Right cardiac atrium (tissue), 5 donors: ENCODE measurements around the gene TAS2R43. TPM values are rescaled to one million over a fixed set of nuclear protein-coding genes. Genes with fewer than 3 reads are reported as not detected.
"Not testable (repeated sequence)": the region's sequence is repeated elsewhere in the genome, so short reads cannot be mapped to it uniquely, and the experiment has no call there.

Source experiments
- ATAC-seq, 2 donors: fragments of 200-7000 bp; cut with Tn5 transposase; one replicate each; pipeline versions ENCODE4 v1.8.0 to v1.9.1; 2020; ENCODE audit warnings: moderate library complexity in 2 of 2, mild to moderate bottlenecking in 1 of 2
- DNase-seq, 3 donors: peaks; one replicate each; pipeline ENCODE4 v3.0.0-alpha.2; 2020
- H3K27ac ChIP-seq: one replicate; pipeline ENCODE4 v1.5.1; 2013; ENCODE audit warnings: mild to moderate bottlenecking, low read length, control low read depth, moderate library complexity
- H3K27me3 ChIP-seq: one replicate; pipeline ENCODE4 v1.6.1; 2013; ENCODE audit not compliant: control insufficient read depth, insufficient read depth
- H3K4me1 ChIP-seq: one replicate; pipeline ENCODE4 v1.6.1; 2013; ENCODE audit warnings: low read length; ENCODE audit not compliant: control insufficient read depth, insufficient read depth
- H3K4me3 ChIP-seq: one replicate; pipeline ENCODE4 v1.5.1; 2013; ENCODE audit warnings: low read length, control low read depth
- H3K9me3 ChIP-seq: one replicate; pipeline ENCODE4 v1.6.1; 2013; ENCODE audit warnings: low read length; ENCODE audit not compliant: control insufficient read depth
- WGBS: extraction: QIAGEN DNeasy Blood & Tissue Kit; methylation state at CpG from one replicate; pipeline ENCODE4 v1.1.7; 2013; 5-methylcytosine and 5-hydroxymethylcytosine counted together
- intact Hi-C, 4 donors: fragments of 100-400 bp; cut with DNase I; formaldehyde crosslinking; loops; one replicate each; pipeline versions ENCODE4 v1.11.0 to v1.14.0; 2022 to 2023
- polyA plus RNA-seq: library from polyadenylated mRNA; stranded (reverse); fragments of 200-250 nt; gene quantifications from one replicate; pipeline ENCODE4 v1.2.3, GENCODE V29; 2013
- total RNA-seq, 4 donors: library from RNA; stranded (reverse); fragmentation: NEBNext Ultra II Directional; extraction: Animal tissue kit (Norgen Biotek cat#: 25700); gene quantifications; one replicate each; pipeline ENCODE4 v1.2.1, GENCODE V29; 2021
- donor health status: healthy with polysubstance abuse.
- donor health status: DM: no; HTN: yes; CAD: no.
- donor health status: DM: no; HTN: no; CAD: no.
- donor health status: DM: no; HTN: yes; CAD: no; lungs with severe emphysema.
- donor health status: DM: yes; HTN: yes; CAD: no.

Gene TAS2R43
- total and polyA plus RNA-seq, 5 donors = not detected

DNA sequence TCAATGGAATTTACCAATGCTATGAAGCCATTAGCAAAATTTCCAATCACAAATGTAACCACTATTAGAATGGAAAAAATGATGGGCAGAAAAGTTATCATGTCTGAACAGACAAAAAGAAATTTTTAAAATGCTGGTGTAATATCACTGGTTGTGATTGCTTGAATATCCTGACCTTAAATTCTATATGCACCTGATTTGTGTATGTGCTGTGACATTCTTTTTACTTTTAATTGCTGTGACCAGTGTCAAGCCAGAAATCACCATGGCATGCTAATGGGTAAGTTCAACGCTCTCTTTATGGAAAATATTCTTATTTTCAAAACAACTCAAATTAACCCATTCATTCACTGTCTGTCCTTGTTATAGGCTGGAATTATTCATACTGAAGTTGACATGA is 29.9 kb downstream of the TAS2R43 start, which contains the start of gene TAS2R46:
TSS of gene TAS2R46 (minus strand) at position 101 of the 400 bp plus-strand sequence. CDS start at position 101, 0 bp downstream.
- H3K4me3 ChIP-seq, H3K27me3 ChIP-seq, DNase-seq, ATAC-seq, intact Hi-C loops, H3K9me3 ChIP-seq, H3K4me1 ChIP-seq, H3K27ac ChIP-seq: not testable (repeated sequence)
- 93% methylated on average over 1 of the region's 1 CpG for WGBS

GRCh38 chr12:11059784-11060183 is 32.3 kb downstream of the TAS2R43 start:
- intact Hi-C loops = no loop called here
- ATAC-seq (no peak), DNase-seq (no peak)
- H3K9me3 ChIP-seq = no peaks in the 10 kb centered on the region
- no peak overlapping the region for H3K27ac ChIP-seq
- no peaks in the 10 kb centered on the region for H3K27me3 ChIP-seq
- H3K4me3 ChIP-seq = no peak overlapping the region
- peaks cover 6% of the 10 kb centered on the region for H3K4me1 ChIP-seq

GRCh38 chr12:11059041-11059440 is 33.1 kb downstream of the TAS2R43 start:
- 83% methylated on average over 3 of the region's 3 CpGs for WGBS
- ATAC-seq (peak; percentile 84 to 87), DNase-seq (peak in 1 of 3 donors; percentile 45)
- intact Hi-C loops = no loop called here
- H3K4me3 ChIP-seq = no peak overlapping the region
- peaks cover 6% of the 10 kb centered on the region for H3K4me1 ChIP-seq
- H3K27me3 ChIP-seq = no peaks in the 10 kb centered on the region
- H3K9me3 ChIP-seq = no peaks in the 10 kb centered on the region
- H3K27ac ChIP-seq = peak overlapping the region; percentile 2

- Histone ChIP-seq H3K9me3 (no peaks in the 10 kb centered on the region), H3K27ac (no peak overlapping the region), H3K4me1 (peaks cover 6% of the 10 kb centered on the region), H3K4me3 (no peak overlapping the region), H3K27me3 (no peaks in the 10 kb centered on the region)
- intact Hi-C loops = no loop called here
- WGBS = 97% methylated on average over 2 of the region's 2 CpGs
- no peak for DNase-seq
- ATAC-seq = no peak
Measured at GRCh38 chr12:11055306-11055705, 36.8 kb downstream of the TAS2R43 start.

DNA sequence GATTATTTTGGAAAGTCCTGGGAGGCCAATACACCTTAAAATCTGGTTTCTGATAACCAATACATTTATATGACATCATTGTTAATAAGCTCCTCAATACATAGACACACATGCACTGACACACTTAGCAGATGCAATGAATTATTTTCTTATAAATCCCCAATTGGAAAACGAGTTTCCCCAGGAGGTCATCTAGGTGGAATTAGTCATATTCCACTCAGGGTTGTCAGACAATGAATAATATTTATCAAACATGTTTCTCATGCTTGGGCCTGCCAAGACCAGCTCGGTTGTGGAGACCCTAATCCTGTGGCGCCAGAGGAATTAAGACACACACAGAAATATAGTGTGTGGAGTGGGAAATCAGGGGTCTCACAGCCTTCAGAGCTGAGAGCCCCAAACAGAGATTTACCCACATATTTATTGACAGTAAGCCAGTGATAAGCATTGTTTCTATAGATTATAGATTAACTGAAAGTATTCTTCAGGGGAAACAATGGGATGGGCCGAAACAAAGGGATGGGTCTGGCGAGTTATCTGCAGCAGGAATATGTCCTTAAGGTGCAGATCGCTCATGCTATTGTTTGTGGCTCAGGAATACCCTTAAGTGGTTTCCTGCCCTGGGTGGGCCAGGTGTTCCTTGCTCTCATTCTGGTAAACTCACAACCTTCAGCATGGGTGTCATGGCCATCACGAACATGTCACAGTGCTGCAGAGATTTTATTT is 42.1 kb downstream of the TAS2R43 start:
- DNase-seq, ATAC-seq, H3K4me3 ChIP-seq, H3K27me3 ChIP-seq, H3K9me3 ChIP-seq, H3K4me1 ChIP-seq, intact Hi-C loops, H3K27ac ChIP-seq: not testable (repeated sequence)
- 98% methylated on average over 7 of the region's 7 CpGs for WGBS

DNA sequence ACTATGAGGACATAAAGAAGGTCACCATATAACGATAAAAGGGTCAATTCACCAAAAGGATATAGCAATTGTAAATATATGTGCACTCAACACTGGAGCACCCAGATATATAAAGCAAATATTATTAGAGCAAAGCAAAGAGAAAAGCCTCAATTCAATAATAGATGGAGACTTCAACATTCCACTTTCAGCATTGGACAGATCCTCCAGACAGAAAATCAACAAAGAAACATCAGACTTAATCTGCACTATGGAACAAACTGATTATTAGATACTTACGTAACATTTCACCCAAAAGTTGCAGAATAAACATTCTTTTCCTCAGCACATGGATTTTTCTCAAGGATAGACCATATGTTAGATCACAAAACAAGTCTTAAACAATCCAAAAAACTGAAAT is 50.7 kb downstream of the TAS2R43 start:
- intact Hi-C loops, H3K9me3 ChIP-seq, H3K4me3 ChIP-seq, H3K27me3 ChIP-seq, H3K4me1 ChIP-seq, DNase-seq, ATAC-seq, H3K27ac ChIP-seq: not testable (repeated sequence)
- WGBS = 70% methylated on average over 2 of the region's 2 CpGs

Other genes with a start within 250 kb of the TAS2R43 start
- 1 to 10 TPM in 2 of 4 donors, under 1 TPM in 2; 0.50 to 2.1 (median 1.0) TPM for gene PRR4, start 242.8 kb downstream of the TAS2R43 start, total RNA-seq
- gene PRR4, start 242.8 kb downstream of the TAS2R43 start, polyA plus RNA-seq = 2.4 TPM
- 10 to 100 TPM in 2 of 4 donors, 1 to 10 TPM in 2; 4.6 to 14.5 (median 8.9) TPM for gene PRH1, start 208.1 kb downstream of the TAS2R43 start, total RNA-seq
- 1.8 TPM for gene PRH1, start 208.1 kb downstream of the TAS2R43 start, polyA plus RNA-seq
- gene TAS2R13, start 182.8 kb downstream of the TAS2R43 start, total RNA-seq = 1 to 10 TPM in 1 of 4 donors, under 1 TPM in 3; 0.23 to 1.8 (median 0.42) TPM
- 0.25 TPM for gene TAS2R13, start 182.8 kb downstream of the TAS2R43 start, polyA plus RNA-seq
- under 1 TPM in 1 of 4 donors, not detected in 3; 0.53 TPM for gene PRH2, start 163.1 kb downstream of the TAS2R43 start, total RNA-seq
- gene PRH2, start 163.1 kb downstream of the TAS2R43 start, polyA plus RNA-seq = not detected
- gene TAS2R14, start 153.1 kb downstream of the TAS2R43 start, total RNA-seq = 1 to 10 TPM in 2 of 4 donors, under 1 TPM in 2; 0.60 to 1.5 (median 1.1) TPM
- gene TAS2R14, start 153.1 kb downstream of the TAS2R43 start, polyA plus RNA-seq = 1.1 TPM
- 1 to 10 TPM in 1 of 4 donors, under 1 TPM in 3; 0.56 to 1.1 (median 0.74) TPM for gene TAS2R50, start 105.4 kb downstream of the TAS2R43 start, total RNA-seq
- gene TAS2R50, start 105.4 kb downstream of the TAS2R43 start, polyA plus RNA-seq = 0.09 TPM
- gene TAS2R20, start 94.0 kb downstream of the TAS2R43 start, total RNA-seq = 1 to 10 TPM in 2 of 4 donors, under 1 TPM in 2; 0.54 to 1.4 (median 0.95) TPM
- 0.27 TPM for gene TAS2R20, start 94.0 kb downstream of the TAS2R43 start, polyA plus RNA-seq
- gene TAS2R19, start 69.7 kb downstream of the TAS2R43 start, total RNA-seq = 1 to 10 TPM in 2 of 4 donors, under 1 TPM in 2; 0.77 to 2.9 (median 1.2) TPM
- 0.57 TPM for gene TAS2R19, start 69.7 kb downstream of the TAS2R43 start, polyA plus RNA-seq
- gene TAS2R31, start 60.9 kb downstream of the TAS2R43 start, total RNA-seq = 1 to 10 TPM; 1.0 to 2.0 (median 1.4) TPM
- 0.54 TPM for gene TAS2R31, start 60.9 kb downstream of the TAS2R43 start, polyA plus RNA-seq
- under 1 TPM in 3 of 4 donors, not detected in 1; 0.26 to 0.71 (median 0.53) TPM for gene TAS2R46, start 30.0 kb downstream of the TAS2R43 start, total RNA-seq
- gene TAS2R46, start 30.0 kb downstream of the TAS2R43 start, polyA plus RNA-seq = not detected
- gene TAS2R30, start 42.3 kb upstream of the TAS2R43 start, total RNA-seq = 1 to 10 TPM in 2 of 4 donors, under 1 TPM in 2; 0.80 to 1.6 (median 1.0) TPM
- gene TAS2R30, start 42.3 kb upstream of the TAS2R43 start, polyA plus RNA-seq = 0.25 TPM
- 10 to 100 TPM; 13.1 to 18.4 (median 16.3) TPM for gene SMIM10L1, start 78.9 kb upstream of the TAS2R43 start, total RNA-seq
- 16.2 TPM for gene SMIM10L1, start 78.9 kb upstream of the TAS2R43 start, polyA plus RNA-seq
- not detected for gene TAS2R42, start 94.6 kb upstream of the TAS2R43 start, total RNA-seq
- not detected for gene TAS2R42, start 94.6 kb upstream of the TAS2R43 start, polyA plus RNA-seq
- not detected for gene PRB3, start 177.4 kb upstream of the TAS2R43 start, total RNA-seq
- gene PRB3, start 177.4 kb upstream of the TAS2R43 start, polyA plus RNA-seq = not detected
- not detected for gene PRB4, start 218.1 kb upstream of the TAS2R43 start, total RNA-seq
- not detected for gene PRB4, start 218.1 kb upstream of the TAS2R43 start, polyA plus RNA-seq